ENCODE results near the gene SHC4.

SHC4 gene

GRCh38 chr15:48966595-48967301 lies 3.0 kb upstream of the SHC4 start:
- DNase-seq = peak; percentile 62

GRCh38 chr15:48965972-48966371 lies 2.3 kb upstream of the SHC4 start:
- DNase-seq = peak; percentile 42

GRCh38 chr15:48964898-48965297 lies 1.2 kb upstream of the SHC4 start:
- DNase-seq = no peak

DNA sequence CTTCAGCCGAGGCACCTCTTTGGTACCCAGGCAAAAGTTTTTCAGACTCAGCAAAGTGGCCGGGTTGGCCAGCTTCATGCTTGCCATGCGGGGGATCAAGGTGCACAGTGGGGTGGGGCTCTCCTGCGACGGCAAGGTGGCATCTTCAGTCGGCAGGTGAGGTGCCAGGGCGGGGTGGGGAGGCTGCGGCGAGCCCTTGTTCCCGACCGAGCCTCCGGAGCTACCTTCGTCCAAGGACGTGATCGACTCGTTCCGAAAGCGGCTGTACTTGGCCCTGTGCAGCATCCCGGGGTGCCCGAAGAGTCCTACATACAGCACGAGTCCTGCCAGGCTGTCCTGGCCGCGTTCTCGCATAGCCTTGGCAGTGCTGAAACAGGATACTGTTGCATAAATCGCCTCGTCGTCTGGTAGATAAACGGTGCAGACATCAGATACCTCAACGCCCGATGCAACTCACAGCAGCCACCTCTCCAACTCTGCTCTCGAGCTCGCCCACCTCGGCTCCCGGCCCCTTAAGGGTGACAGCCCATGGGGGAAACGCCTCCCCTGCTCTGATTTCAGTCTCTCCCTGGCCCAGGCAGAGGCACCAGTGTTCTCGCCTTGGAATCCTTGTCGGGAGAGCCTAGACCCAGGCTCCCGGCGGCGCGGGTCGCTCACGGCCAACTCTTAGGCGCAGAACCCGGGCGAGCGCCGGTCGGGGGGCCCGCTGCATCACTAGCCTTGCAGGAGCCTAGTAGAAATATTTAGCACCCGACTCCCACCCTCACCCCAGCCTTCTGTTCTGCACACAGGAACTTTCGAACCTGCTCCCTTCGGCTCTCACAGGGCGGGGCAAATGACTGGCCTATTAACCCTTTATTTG lies 826 bp downstream of the SHC4 start:
- peak; percentile 30 for DNase-seq

DNA sequence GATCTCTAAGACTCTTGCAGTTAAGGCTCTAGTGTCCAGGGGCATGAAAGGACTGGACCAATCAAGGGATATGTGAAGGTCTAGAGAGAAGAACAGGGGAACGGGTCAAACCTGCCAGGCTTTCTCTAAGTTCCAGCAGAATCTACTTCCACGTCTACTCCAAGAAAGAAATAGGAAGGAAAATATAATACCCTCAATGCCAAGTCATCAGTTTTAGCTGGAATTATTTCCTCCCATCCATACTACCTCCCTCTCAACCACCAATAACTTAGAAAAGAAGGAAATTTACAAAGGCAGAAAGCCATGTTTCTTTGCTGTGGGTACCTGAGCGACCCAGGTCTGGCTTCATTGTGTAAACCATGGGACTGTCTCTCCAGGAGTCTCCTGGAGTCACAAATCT lies 7.8 kb downstream of the SHC4 start:
- DNase-seq = no peak

DNA sequence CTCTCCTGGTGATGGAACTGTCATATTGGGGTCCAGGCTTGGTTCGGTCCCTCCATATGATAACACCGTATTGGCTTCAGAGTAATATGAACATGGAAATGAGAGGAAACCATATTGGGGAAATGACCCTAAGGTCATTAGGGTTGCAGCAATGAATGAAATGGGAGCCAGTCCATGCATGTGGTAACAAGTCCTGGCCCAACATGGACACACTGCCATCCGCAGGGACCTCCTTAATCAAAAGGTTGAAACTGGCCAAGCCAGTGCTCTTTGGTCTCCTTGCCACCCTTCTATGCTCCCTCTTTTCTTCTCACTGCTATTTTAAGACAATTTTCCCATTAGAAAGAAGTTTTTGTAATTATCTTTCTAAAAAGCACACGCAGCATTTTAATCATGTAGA lies 8.3 kb downstream of the SHC4 start:
- no peak for DNase-seq

- no peak for DNase-seq
These were observed 9.2 kb downstream of the SHC4 start for GRCh38 chr15:48954538-48954937.

DNA sequence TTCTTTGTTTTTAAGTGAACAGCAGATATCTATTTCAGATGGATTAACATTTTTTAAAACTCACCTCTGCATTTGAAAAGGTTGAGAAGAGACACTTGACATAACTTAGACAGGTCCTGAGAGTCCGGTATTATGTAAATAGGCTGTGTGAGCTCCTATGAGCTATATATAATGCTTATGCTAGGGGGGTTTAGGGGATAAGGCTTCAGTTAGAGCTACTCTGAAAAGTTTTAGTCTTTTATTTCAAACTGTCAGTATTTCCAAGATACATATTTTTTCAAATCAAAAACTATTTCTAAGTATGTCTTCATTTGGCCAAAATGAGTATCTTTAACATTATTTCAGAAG lies 16.9 kb downstream of the SHC4 start:
- DNase-seq = no peak

DNA sequence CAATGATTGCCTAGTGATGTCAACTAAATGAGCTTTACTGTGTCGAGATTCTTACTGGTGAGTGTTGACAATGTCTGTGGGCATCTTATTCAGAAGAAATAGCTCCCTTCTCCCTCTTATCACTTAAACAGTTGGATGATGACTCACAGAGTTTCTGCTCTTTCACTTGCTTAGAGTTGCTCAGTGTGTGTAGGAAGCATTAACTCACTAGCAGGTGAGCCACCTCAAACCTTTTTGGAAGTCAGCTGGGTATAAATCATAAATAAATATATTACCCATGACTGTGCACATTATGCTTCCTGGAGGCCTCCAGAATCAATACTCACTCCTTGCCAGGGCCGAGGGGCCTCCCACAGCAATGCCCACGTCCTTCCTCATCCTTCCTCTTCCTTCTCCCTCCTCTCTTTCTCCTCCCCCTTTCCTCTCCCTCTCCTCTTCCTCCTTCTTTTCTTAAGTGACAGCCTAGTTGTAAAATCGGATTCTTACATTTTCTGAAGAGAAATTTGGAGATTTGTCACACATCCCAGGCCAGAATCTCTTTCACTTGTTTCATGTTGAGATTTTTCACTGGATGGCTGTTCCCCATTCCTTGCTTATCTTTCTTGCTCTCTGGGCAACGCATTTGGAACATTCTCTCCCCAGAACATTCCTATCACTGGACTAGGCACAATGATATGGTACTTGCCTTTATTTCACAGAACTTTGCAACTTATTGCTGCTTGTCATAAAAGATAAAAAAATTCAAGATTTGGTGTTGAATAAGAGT lies 17.5 kb downstream of the SHC4 start:
- DNase-seq = peak; percentile 57

DNA sequence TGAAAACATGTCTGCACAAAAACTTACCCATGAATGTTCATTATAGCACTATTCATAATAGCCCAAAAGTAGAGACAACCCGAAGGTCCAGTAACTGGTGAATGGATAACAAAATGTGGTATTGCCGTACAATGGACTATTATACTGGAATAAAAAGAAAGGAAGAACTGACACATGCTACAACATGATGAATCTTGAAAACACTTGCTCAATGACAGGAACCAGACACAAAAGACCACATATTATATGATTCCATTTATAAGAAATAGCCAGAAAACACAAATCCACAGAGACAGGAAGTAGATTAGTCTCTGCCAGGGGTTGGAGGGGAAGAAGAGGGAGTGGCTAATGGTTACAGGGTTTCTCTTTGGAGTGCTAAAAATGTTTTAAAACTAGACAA lies 18.3 kb downstream of the SHC4 start:
- DNase-seq = no peak

DNA sequence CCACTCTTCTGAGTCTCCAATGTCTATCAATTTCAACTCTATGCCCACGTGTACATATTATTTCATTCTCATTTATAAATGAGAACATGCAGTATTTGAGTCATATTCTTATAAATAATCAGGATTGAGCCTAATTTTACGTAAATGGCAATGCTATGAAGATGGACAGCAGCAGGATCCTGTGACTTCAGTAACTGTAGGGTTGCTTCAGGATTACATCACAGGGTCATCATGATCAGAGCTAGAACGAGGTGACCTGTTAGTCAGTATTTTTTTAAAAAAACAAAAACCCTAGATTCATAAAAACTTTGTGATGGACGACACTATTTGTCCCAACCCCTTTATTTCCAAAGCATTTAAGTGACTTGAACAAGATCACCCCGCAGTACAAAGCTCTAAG lies 21.8 kb downstream of the SHC4 start:
- no peak for DNase-seq

GRCh38 chr15:48940508-48940907 lies 23.2 kb downstream of the SHC4 start:
- peak; percentile 96 for DNase-seq

- DNase-seq = peak; percentile 97
These were observed 24.1 kb downstream of the SHC4 start for GRCh38 chr15:48939648-48940047.

DNA sequence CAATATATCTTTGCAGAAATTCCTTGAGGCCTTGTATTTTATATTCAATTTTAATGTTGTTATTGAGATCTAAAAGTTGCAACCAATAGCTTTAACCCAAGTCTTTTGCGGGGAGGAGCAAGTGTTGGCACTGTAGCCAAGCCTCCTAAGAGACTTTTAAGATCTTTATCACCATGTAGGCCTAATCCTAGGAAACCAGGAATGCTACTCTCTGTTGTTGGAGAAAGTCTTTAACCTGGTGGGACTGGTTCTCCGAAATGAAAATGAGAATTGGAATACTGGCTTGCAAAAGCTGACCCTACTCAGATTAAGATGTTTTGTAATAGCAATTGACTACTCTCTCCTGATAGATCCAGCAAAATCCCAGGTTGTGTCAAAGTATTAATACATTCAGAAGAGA lies 25.8 kb downstream of the SHC4 start:
- DNase-seq = no peak

DNA sequence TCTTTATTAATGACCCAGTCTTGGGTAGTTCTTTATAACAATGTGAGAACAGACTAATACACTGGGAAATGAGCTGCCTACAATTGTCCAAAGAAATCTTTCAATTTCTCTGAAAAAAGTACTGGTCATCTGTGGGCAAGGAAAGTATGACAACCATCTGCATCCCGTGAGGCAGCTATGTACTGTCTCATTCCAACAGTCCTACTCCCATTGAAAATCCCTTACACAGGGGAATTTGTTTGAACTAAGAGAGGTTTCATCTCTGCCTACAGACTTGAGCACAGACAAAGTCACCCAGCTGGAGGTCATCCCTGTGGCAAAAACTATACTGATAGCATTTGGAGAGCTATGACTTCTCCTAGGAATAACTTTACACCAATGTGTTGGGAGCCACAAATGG lies 27.1 kb downstream of the SHC4 start:
- DNase-seq = peak; percentile 69

- DNase-seq = no peak
These were observed 28.5 kb downstream of the SHC4 start for GRCh38 chr15:48935236-48935635.

- DNase-seq = no peak
These were observed 33.0 kb downstream of the SHC4 start for GRCh38 chr15:48930735-48931134.

DNA sequence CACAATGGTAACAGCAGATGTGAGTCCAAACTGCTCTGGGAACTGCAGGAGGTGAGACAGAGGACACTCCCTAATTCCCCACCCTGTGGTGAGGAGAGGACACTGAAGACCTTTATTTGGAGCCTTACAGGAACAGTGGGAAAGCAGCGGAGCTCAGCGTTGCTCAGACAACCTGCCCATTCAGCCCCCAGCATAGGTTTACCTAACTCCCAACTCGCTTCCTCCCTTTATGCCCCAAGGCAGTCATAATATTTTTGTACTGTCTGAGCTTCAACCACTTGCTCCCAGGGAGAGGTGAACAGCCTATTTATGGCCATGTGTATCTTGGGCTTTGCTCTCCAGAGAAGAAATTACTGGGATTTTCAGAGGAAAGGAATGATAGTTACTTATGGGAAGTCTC lies 34.1 kb downstream of the SHC4 start:
- DNase-seq = no peak

DNA sequence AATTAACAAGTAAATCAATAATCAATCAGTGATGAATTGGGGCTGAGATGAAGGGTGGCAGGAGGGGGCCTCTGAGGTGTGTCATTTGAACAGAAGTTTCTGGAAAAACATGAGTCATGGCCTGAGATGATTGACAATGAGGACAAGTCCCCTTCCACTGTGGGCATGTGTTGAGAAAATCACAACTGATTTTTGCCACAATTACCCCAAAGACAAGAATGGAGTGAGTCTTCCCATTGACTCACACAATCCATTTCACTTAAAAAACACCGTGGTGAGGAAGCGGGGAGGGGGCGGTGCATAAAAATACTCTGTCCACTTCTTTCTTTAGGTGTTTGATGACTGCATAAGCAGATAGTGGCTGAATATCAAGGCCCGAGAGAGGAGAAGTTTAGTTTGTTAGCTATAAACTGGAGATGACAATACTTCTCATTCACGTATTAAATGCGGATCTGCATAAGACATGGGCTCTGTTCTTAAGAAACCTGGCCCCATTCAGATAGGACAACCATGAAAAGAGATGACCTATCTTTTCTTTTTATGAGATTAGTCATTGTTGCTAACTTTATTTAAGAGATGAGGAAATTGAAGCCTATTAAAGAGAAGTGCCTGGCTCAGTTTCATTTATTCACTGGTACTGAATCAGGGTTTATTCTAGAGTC lies 34.7 kb downstream of the SHC4 start:
- DNase-seq = peak; percentile 47

GRCh38 chr15:48925714-48926223 lies 38.0 kb downstream of the SHC4 start:
- DNase-seq = peak; percentile 92

- no peak for DNase-seq
These were observed 39.0 kb downstream of the SHC4 start for GRCh38 chr15:48924528-48925393.

GRCh38 chr15:48922046-48922445 lies 41.7 kb downstream of the SHC4 start:
- no peak for DNase-seq
